Esophagus squamous epithelium (tissue), 5 donors: ENCODE data around the gene GPR137. TPM values are rescaled to one million over a fixed set of nuclear protein-coding genes. Genes with fewer than 3 reads are reported as not detected.
A peak's percentile ranks its signal among the peaks of the same experiment; 100 is the strongest.

Experiments used
- DNase-seq: peaks from one replicate; lab custom pipeline; 2025; lab: John Stamatoyannopoulos, UW
- H3K27ac ChIP-seq, 4 donors: fragments of 200-600 bp; sonication (generic); one replicate each; pipeline ENCODE4 v1.5.1; 2016 to 2019; ENCODE audit warnings: mild to moderate bottlenecking in 1 of 4
- H3K27me3 ChIP-seq, 4 donors: fragments of 200-600 bp; sonication (generic); 1 replicate in 3 of 4; 2 replicates in 1 of 4; pipeline versions ENCODE4 v1.5.1 to v1.6.0; 2017 to 2021; ENCODE audit warnings: antibody characterized with exemption in 1 of 4
- H3K36me3 ChIP-seq, 3 donors: fragments of 200-600 bp; sonication (generic); one replicate each; pipeline ENCODE4 v1.5.1; 2016 to 2019
- H3K4me1 ChIP-seq, 3 donors: fragments of 200-600 bp; sonication (generic); one replicate each; pipeline ENCODE4 v1.5.1; 2017 to 2019
- H3K4me3 ChIP-seq, 4 donors: fragments of 200-600 bp; sonication (generic); 1 replicate in 3 of 4; 2 replicates in 1 of 4; pipeline ENCODE4 v1.5.1; 2016 to 2019; ENCODE audit warnings: mild to moderate bottlenecking in 2 of 4, moderate library complexity in 1 of 4
- H3K9me3 ChIP-seq, 3 donors: fragments of 200-600 bp; sonication (generic); one replicate each; pipeline ENCODE4 v1.5.1; 2016 to 2019
- CTCF ChIP-seq, 6 experiments: fragments of 450-650 bp in 4 of 6; fragments of 200-600 bp in 2 of 6; sonication (generic) in 2 of 6; IDR thresholded peaks; one replicate each; pipeline ENCODE4 v1.5.1; 2016 to 2019; ENCODE audit warnings: antibody characterized with exemption in 6 of 6, mild to moderate bottlenecking in 4 of 6, moderate library complexity in 4 of 6
- POLR2A ChIP-seq, 4 donors: fragments of 450-650 bp; IDR thresholded peaks; one replicate each; pipeline ENCODE4 v1.6.1; 2017; ENCODE audit warnings: antibody characterized with exemption in 4 of 4, mild to moderate bottlenecking in 4 of 4, moderate library complexity in 3 of 4
- WGBS, 2 donors: methylation state at CpG; one replicate each; pipeline ENCODE4 v1.1.5; 2018; 5-methylcytosine and 5-hydroxymethylcytosine counted together
- intact Hi-C: fragments of 100-400 bp; cut with DNase I; formaldehyde crosslinking; loops from one replicate; pipeline ENCODE4 v1.15.0; 2022
- total RNA-seq, 4 donors: library from RNA; depleted of rRNA; stranded (reverse); fragments of >200 nt; gene quantifications; one replicate each; pipeline ENCODE4 v1.1.0, GENCODE V29; 2016
- donor health status: DM: yes; HTN: yes; CAD: no.

GPR137 gene
- total RNA-seq, 4 donors from 2014 or later, result 17.5 to 19.9 (median 19.2) TPM

GRCh38 chr11:64318766-64319761 is 33.4 kb downstream of the GPR137 start:
- TF ChIP-seq CTCF (IDR thresholded peaks at IDR 0.05) (no peak), POLR2A (IDR thresholded peaks at IDR 0.05) (no peak)
- Histone ChIP-seq H3K4me3 (peak overlapping the region; percentile 60 to 91 (median 82)), H3K4me1 (peaks cover 38 to 87% (median 45%) of the 10 kb centered on the region in 3 donors), H3K9me3 (no peaks in the 10 kb centered on the region), H3K27ac (peak overlapping the region; percentile 92 to 99 (median 98)), H3K36me3 (peaks cover 21 to 59% (median 27%) of the 10 kb centered on the region in 3 donors), H3K27me3 (no peaks in the 10 kb centered on the region)
- intact Hi-C loops, result no loop called here
- 17 to 20% methylated on average over 12 to 13 of the region's 19 CpGs for WGBS, 2 donors
- no peak for DNase-seq

- Histone ChIP-seq H3K36me3 (peaks cover 12 to 44% (median 16%) of the 10 kb centered on the region in 3 donors), H3K27me3 (no peaks in the 10 kb centered on the region), H3K4me1 (peaks cover 46 to 87% (median 48%) of the 10 kb centered on the region in 3 donors), H3K9me3 (no peaks in the 10 kb centered on the region), H3K4me3 (no peak overlapping the region), H3K27ac (peak overlapping the region; percentile 74 to 99 (median 94))
- 86 to 100% methylated on average over 1 to 7 of the region's 7 CpGs for WGBS, 2 donors
- DNase-seq, result no peak
- TF ChIP-seq POLR2A (IDR thresholded peaks at IDR 0.05) (no peak), CTCF (IDR thresholded peaks at IDR 0.05) (no peak)
- intact Hi-C loops, result no loop called here
These were observed 34.9 kb downstream of the GPR137 start for GRCh38 chr11:64320556-64320955.

GRCh38 chr11:64321026-64321425 is 35.4 kb downstream of the GPR137 start:
- no peak overlapping the region for H3K4me3 ChIP-seq
- WGBS, 2 donors, result 41% methylated on average over 3 of the region's 5 CpGs; no CpG with 5 or more reads in 1 of the 2 donors

GRCh38 chr11:64321533-64321932 is 35.9 kb downstream of the GPR137 start:
- no peak overlapping the region for H3K4me3 ChIP-seq
- H3K27ac ChIP-seq, result peak overlapping the region; percentile 74 to 99 (median 94)
- peaks cover 2 to 34% (median 14%) of the 10 kb centered on the region in 3 donors for H3K36me3 ChIP-seq
- WGBS, 2 donors, result 30 to 83% methylated on average over 4 to 5 of the region's 5 CpGs
- no peaks in the 10 kb centered on the region for H3K27me3 ChIP-seq
- peaks cover 40 to 79% (median 43%) of the 10 kb centered on the region in 3 donors for H3K4me1 ChIP-seq
- intact Hi-C loops, result no loop called here
- TF ChIP-seq CTCF (IDR thresholded peaks at IDR 0.05), result no peak
- peak in 2 of 4 donors; percentile 30 to 32 for TF ChIP-seq POLR2A (IDR thresholded peaks at IDR 0.05)
- no peaks in the 10 kb centered on the region for H3K9me3 ChIP-seq
- DNase-seq, result no peak

More at GRCh38 chr11:64321026-64321425, 35.4 kb downstream of the GPR137 start:
- Histone ChIP-seq H3K9me3 (no peaks in the 10 kb centered on the region), H3K4me1 (peaks cover 45 to 84% (median 46%) of the 10 kb centered on the region in 3 donors), H3K36me3 (peaks cover 7 to 40% (median 14%) of the 10 kb centered on the region in 3 donors), H3K27me3 (no peaks in the 10 kb centered on the region), H3K27ac (peak overlapping the region; percentile 74 to 99 (median 94))
- TF ChIP-seq POLR2A (IDR thresholded peaks at IDR 0.05) (no peak), CTCF (IDR thresholded peaks at IDR 0.05) (no peak)
- no peak for DNase-seq
- intact Hi-C loops, result no loop called here

GRCh38 chr11:64322925-64323260 is 37.2 kb downstream of the GPR137 start:
- Histone ChIP-seq H3K27me3 (no peaks in the 10 kb centered on the region), H3K27ac (peak overlapping the region in 3 of 4 donors; percentile 92 to 99 (median 96)), H3K4me3 (no peak overlapping the region), H3K36me3 (peaks cover 2 to 34% (median 14%) of the 10 kb centered on the region in 3 donors), H3K4me1 (peaks cover 37 to 74% (median 37%) of the 10 kb centered on the region in 3 donors), H3K9me3 (no peaks in the 10 kb centered on the region)
- WGBS, 2 donors, result 79 to 87% methylated on average over 2 to 3 of the region's 7 CpGs
- DNase-seq, result no peak
- intact Hi-C loops, result no loop called here
- no peak for TF ChIP-seq CTCF (IDR thresholded peaks at IDR 0.05)
- TF ChIP-seq POLR2A (IDR thresholded peaks at IDR 0.05), result no peak
